ENCODE data around the gene SPTBN4.

- TF ChIP-seq CTCF (IDR thresholded peaks at IDR 0.05) (no peak), POLR2A (IDR thresholded peaks at IDR 0.05) (no peak)
Observed at GRCh38 chr19:40445780-40446262, 21.0 kb upstream of the SPTBN4 start.

All from body of pancreas (tissue), 4 donors.